ENCODE data around the gene APC. TPM values are rescaled to one million over a fixed set of nuclear protein-coding genes. Genes with fewer than 3 reads are reported as not detected.

The APC gene
- total RNA-seq, 2 experiments from 2014 or later: 18.7 to 19.0 TPM

DNA sequence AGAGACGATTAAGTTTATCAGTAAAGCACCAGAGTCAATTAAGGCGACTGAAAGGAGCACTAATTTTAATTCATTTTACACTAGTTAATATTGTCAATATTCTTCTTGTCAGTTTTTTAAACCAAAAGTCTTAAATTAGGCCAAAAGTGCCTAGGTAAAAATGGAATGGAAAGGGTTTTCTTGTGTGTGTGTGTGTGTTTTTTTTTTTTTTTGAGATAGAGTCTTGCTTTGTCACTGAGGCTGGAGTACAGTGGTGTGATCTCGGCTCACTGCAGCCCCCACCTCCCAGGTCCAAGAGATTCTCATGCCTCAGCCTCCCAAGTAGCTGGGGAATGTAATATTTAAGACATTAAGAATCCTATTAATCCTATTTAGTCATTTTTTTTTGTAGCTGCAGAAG is 3.1 kb upstream of the APC start:
- Mint-ChIP-seq H3K27me3 (no peaks in the 10 kb centered on the region), H3K4me3 (no peak overlapping the region), H3K9me3 (no peaks in the 10 kb centered on the region), H3K27ac (no peak overlapping the region), H3K36me3 (ENCODE audit: low read depth) (no peaks in the 10 kb centered on the region), H3K4me1 (ENCODE audit: low read depth) (peaks cover 11% of the 10 kb centered on the region)
- POLR2A ChIA-PET: interaction anchor here (1.2 to 1.3 kb wide), 2 partner anchors 15 to 27 kb away, joined by 4 to 5 read pairs; no protein-coding TSS in a partner anchor
- intact Hi-C loops (cut with micrococcal nuclease): no loop called here
- TF ChIP-seq, protein P1, sequence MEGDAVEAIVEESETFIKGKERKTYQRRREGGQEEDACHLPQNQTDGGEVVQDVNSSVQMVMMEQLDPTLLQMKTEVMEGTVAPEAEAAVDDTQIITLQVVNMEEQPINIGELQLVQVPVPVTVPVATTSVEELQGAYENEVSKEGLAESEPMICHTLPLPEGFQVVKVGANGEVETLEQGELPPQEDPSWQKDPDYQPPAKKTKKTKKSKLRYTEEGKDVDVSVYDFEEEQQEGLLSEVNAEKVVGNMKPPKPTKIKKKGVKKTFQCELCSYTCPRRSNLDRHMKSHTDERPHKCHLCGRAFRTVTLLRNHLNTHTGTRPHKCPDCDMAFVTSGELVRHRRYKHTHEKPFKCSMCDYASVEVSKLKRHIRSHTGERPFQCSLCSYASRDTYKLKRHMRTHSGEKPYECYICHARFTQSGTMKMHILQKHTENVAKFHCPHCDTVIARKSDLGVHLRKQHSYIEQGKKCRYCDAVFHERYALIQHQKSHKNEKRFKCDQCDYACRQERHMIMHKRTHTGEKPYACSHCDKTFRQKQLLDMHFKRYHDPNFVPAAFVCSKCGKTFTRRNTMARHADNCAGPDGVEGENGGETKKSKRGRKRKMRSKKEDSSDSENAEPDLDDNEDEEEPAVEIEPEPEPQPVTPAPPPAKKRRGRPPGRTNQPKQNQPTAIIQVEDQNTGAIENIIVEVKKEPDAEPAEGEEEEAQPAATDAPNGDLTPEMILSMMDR (IDR thresholded peaks at IDR 0.05): no peak
- ATAC-seq (no peak), DNase-seq (no peak)
- CTCF ChIA-PET: interaction anchor here (2.3 kb wide), 1 partner anchor 23 kb away, joined by 13 read pairs; no protein-coding TSS in a partner anchor

DNA sequence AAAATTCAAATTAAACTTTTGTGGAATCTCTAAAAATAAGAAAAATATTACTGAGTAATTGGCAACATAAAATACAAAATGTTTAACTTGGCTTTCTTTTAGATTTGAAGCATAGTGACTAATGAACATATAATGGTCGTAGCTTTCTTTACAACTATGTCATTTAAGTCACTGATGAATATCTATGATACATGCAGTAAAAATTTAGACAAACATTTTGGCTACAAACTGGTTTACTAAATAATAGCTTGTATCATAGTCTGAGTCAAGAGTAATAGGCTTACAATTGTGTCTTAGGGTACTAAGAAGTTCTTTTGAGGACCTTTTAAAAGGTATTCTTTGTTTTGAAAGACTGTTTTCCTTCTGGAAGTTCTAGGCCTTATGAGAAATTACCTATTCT is 2.0 kb upstream of the APC start:
- Mint-ChIP-seq H3K4me1 (ENCODE audit: low read depth) (peaks cover 11% of the 10 kb centered on the region), H3K9me3 (no peaks in the 10 kb centered on the region), H3K27ac (no peak overlapping the region), H3K36me3 (ENCODE audit: low read depth) (no peaks in the 10 kb centered on the region), H3K4me3 (no peak overlapping the region), H3K27me3 (no peaks in the 10 kb centered on the region)
- TF ChIP-seq, protein P1 (IDR thresholded peaks at IDR 0.05): no peak
- ATAC-seq (no peak), DNase-seq (no peak)
- intact Hi-C loops (cut with micrococcal nuclease): no loop called here
- CTCF ChIA-PET: interaction anchor here (1.3 to 2.3 kb wide), 3 partner anchors 14 to 184 kb away, joined by 3 to 13 read pairs (median 4); no protein-coding TSS in a partner anchor
- POLR2A ChIA-PET: interaction anchor here (1.3 to 2.0 kb wide), 2 partner anchors 13 to 16 kb away, joined by 5 read pairs; no protein-coding TSS in a partner anchor

- POLR2A ChIA-PET: interaction anchor here (1.0 to 2.9 kb wide), 3 partner anchors 8 to 29 kb away, joined by 3 to 17 read pairs (median 5); no protein-coding TSS in a partner anchor
- CTCF ChIA-PET: interaction anchor here (0.8 to 1.3 kb wide), 3 partner anchors 12 to 112 kb away, joined by 3 read pairs; no protein-coding TSS in a partner anchor
- no peak for ATAC-seq
- no peaks in the 10 kb centered on the region for H3K9me3 Mint-ChIP-seq
- H3K4me1 Mint-ChIP-seq (ENCODE audit: low read depth): peaks cover 14% of the 10 kb centered on the region
- H3K4me3 Mint-ChIP-seq: peak overlapping the region; percentile 97
- intact Hi-C loops (cut with micrococcal nuclease): no loop called here
- no peaks in the 10 kb centered on the region for H3K27me3 Mint-ChIP-seq
- peaks cover 2% of the 10 kb centered on the region for H3K36me3 Mint-ChIP-seq (ENCODE audit: low read depth)
- no peak for DNase-seq
- H3K27ac Mint-ChIP-seq: no peak overlapping the region
- TF ChIP-seq, protein P1 (IDR thresholded peaks at IDR 0.05): no peak
Observed at GRCh38 chr5:112737070-112737462, 619 bp upstream of the APC start.

- TF ChIP-seq, protein P1 (IDR thresholded peaks at IDR 0.05): no peak
- peak; percentile 28 for DNase-seq
- intact Hi-C loops (cut with micrococcal nuclease): no loop called here
- Mint-ChIP-seq H3K27ac (peak overlapping the region; percentile 84), H3K4me1 (ENCODE audit: low read depth) (peaks cover 20% of the 10 kb centered on the region), H3K36me3 (ENCODE audit: low read depth) (peaks cover 5% of the 10 kb centered on the region), H3K9me3 (no peaks in the 10 kb centered on the region), H3K27me3 (no peaks in the 10 kb centered on the region), H3K4me3 (peak overlapping the region; percentile 97)
- ATAC-seq: peak; percentile 25
- ChIA-PET POLR2A (interaction anchor here (2.9 kb wide), 1 partner anchor 30 kb away, joined by 17 read pairs; no protein-coding TSS in a partner anchor), CTCF (interaction anchor here (1.6 kb wide), 1 partner anchor 9 kb away, joined by 3 read pairs; no protein-coding TSS in a partner anchor)
Observed at GRCh38 chr5:112738191-112738560, 491 bp downstream of the APC start.

DNA sequence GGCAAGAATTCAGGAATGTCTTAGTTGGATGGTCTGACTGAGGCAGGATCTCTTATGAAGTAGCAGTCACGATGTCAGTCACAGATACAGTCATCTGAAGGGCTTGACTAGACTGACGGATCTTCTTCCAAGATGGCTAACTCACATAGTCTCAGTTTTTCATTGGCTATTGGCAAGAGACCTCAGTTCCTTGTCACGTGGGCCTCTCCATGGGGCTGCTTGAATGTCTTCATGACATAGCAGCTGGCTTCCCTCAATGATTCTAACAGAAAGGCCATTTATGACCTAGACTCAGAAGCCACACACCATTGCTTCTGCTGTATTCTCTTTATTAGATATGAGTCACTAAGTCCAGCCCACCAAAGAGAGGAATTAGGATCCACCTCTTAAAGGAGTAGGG is 4.7 kb downstream of the APC start:
- Mint-ChIP-seq H3K4me1 (ENCODE audit: low read depth) (peaks cover 24% of the 10 kb centered on the region), H3K4me3 (no peak overlapping the region), H3K9me3 (no peaks in the 10 kb centered on the region), H3K27me3 (no peaks in the 10 kb centered on the region), H3K36me3 (ENCODE audit: low read depth) (peaks cover 5% of the 10 kb centered on the region), H3K27ac (no peak overlapping the region)
- ATAC-seq (peak; percentile 13), DNase-seq (peak; percentile 7)
- TF ChIP-seq, protein P1 (IDR thresholded peaks at IDR 0.05): no peak
- ChIA-PET POLR2A (no interaction called here), CTCF (no interaction called here)
- intact Hi-C loops (cut with micrococcal nuclease): no loop called here

Measured in activated CD8-positive, alpha-beta T cell treated with anti-CD3 and anti-CD28 coated beads for 36 hours (primary cell).